Neural progenitor cell (in vitro differentiated cells): ENCODE measurements around the gene INO80E. TPM values are rescaled to one million over a fixed set of nuclear protein-coding genes. Genes with fewer than 3 reads are reported as not detected.

ENCODE experiments used
- DNase-seq: peaks from one replicate; pipeline ENCODE4 v3.0.0-alpha.2; 2016; ENCODE audit warnings: low spot score
- H2AFZ ChIP-seq: fragments of 200-600 bp; sonication (generic); replicated peaks from 2 replicates; pipeline ENCODE4 v1.6.1; 2016; ENCODE audit warnings: antibody characterized with exemption
- H3F3A ChIP-seq: fragments of 200-600 bp; sonication (generic); 2 replicates; pipeline ENCODE4 v1.6.1; 2016; ENCODE audit warnings: antibody characterized with exemption, low read depth
- H3K27ac ChIP-seq: fragments of 200-600 bp; sonication (generic); 2 replicates; pipeline ENCODE4 v1.5.1; 2016; ENCODE audit warnings: mild to moderate bottlenecking
- H3K27me3 ChIP-seq: fragments of 200-600 bp; sonication (generic); 2 replicates; pipeline ENCODE4 v1.6.1; 2016; ENCODE audit warnings: mild to moderate bottlenecking, moderate library complexity
- H3K36me3 ChIP-seq: fragments of 200-600 bp; sonication (generic); 2 replicates; pipeline ENCODE4 v1.5.1; 2016
- H3K4me1 ChIP-seq: fragments of 200-600 bp; sonication (generic); 2 replicates; pipeline ENCODE4 v1.6.1; 2016; ENCODE audit warnings: mixed run types
- H3K4me2 ChIP-seq: fragments of 200-600 bp; sonication (generic); 2 replicates; pipeline ENCODE4 v1.6.1; 2016
- H3K4me3 ChIP-seq: fragments of 200-600 bp; sonication (generic); 2 replicates; pipeline ENCODE4 v1.5.1; 2016
- H3K79me2 ChIP-seq: fragments of 200-600 bp; sonication (generic); 2 replicates; pipeline ENCODE4 v1.6.1; 2016; ENCODE audit warnings: low read depth
- H3K9ac ChIP-seq: fragments of 200-600 bp; sonication (generic); 2 replicates; pipeline ENCODE4 v1.6.1; 2016
- H3K9me3 ChIP-seq: fragments of 200-600 bp; sonication (generic); 2 replicates; pipeline ENCODE4 v1.5.1; 2016; ENCODE audit warnings: low read depth
- H4K20me1 ChIP-seq: fragments of 200-600 bp; sonication (generic); 2 replicates; pipeline ENCODE4 v1.6.1; 2016; ENCODE audit warnings: low read depth
- H3K27ac Mint-ChIP-seq: 3 replicates; pipeline ENCODE4 v1.8.0; 2021; ENCODE audit warnings: mixed read lengths
- H3K27me3 Mint-ChIP-seq: 2 replicates; pipeline ENCODE4 v1.8.0; 2022; ENCODE audit warnings: low read depth, mild to moderate bottlenecking, inconsistent platforms, moderate library complexity, mixed read lengths; ENCODE audit not compliant: insufficient read depth
- H3K36me3 Mint-ChIP-seq: 3 replicates; pipeline ENCODE4 v1.8.0; 2021; ENCODE audit warnings: mixed read lengths
- H3K4me1 Mint-ChIP-seq: 3 replicates; pipeline ENCODE4 v1.8.0; 2021; ENCODE audit warnings: mixed read lengths
- H3K4me3 Mint-ChIP-seq: 3 replicates; pipeline ENCODE4 v1.8.0; 2021; ENCODE audit warnings: mild to moderate bottlenecking, moderate library complexity, mixed read lengths
- H3K9me3 Mint-ChIP-seq: 3 replicates; pipeline ENCODE4 v1.8.0; 2020; ENCODE audit warnings: mixed read lengths
- EZH2 ChIP-seq: fragments of 200-600 bp; sonication (generic); IDR thresholded peaks from 2 replicates; pipeline ENCODE4 v1.6.1; 2017; ENCODE audit warnings: antibody characterized with exemption, mild to moderate bottlenecking, moderate library complexity
- EZH2phosphoT487 ChIP-seq: fragments of 200-600 bp; sonication (generic); IDR thresholded peaks from 2 replicates; pipeline ENCODE4 v1.6.1; 2017; ENCODE audit warnings: antibody characterized with exemption
- total RNA-seq: library from RNA; depleted of rRNA; stranded (reverse); fragments of >200 nt; gene quantifications from 2 replicates; pipeline ENCODE4 v1.2.3, GENCODE V29; 2015; ENCODE audit warnings: low replicate concordance
- TF ChIP-seq, protein P1 (sequence below): fragments of 200-600 bp; sonication (generic); IDR thresholded peaks from 2 replicates; pipeline ENCODE4 v1.5.1; 2017; ENCODE audit warnings: antibody characterized with exemption, mild to moderate bottlenecking

INO80E gene
- total RNA-seq, 1 donor from 2014 or later: 129 TPM

- no peak overlapping the region for H2AFZ ChIP-seq
- no peaks in the 10 kb centered on the region for H4K20me1 ChIP-seq
- peak overlapping the region; percentile 97 for H3K4me3 Mint-ChIP-seq
- no peak overlapping the region for H3K27ac ChIP-seq
- peaks cover 29% of the 10 kb centered on the region for H3K4me1 Mint-ChIP-seq
- H3K4me1 ChIP-seq: peaks cover 12% of the 10 kb centered on the region
- no peak overlapping the region for H3K27ac Mint-ChIP-seq
- no peaks in the 10 kb centered on the region for H3K9me3 ChIP-seq
- no peak for DNase-seq
- no peaks in the 10 kb centered on the region for H3K9me3 Mint-ChIP-seq
- no peaks in the 10 kb centered on the region for H3K27me3 ChIP-seq
- no peak overlapping the region for H3K9ac ChIP-seq
- peaks cover 9% of the 10 kb centered on the region for H3K27me3 Mint-ChIP-seq
- H3K4me2 ChIP-seq: no peak overlapping the region
- peaks cover 12% of the 10 kb centered on the region for H3K36me3 Mint-ChIP-seq
- no peak overlapping the region for H3K4me3 ChIP-seq
- TF ChIP-seq EZH2phosphoT487: no peak
- TF ChIP-seq EZH2: no peak
- TF ChIP-seq, protein P1, sequence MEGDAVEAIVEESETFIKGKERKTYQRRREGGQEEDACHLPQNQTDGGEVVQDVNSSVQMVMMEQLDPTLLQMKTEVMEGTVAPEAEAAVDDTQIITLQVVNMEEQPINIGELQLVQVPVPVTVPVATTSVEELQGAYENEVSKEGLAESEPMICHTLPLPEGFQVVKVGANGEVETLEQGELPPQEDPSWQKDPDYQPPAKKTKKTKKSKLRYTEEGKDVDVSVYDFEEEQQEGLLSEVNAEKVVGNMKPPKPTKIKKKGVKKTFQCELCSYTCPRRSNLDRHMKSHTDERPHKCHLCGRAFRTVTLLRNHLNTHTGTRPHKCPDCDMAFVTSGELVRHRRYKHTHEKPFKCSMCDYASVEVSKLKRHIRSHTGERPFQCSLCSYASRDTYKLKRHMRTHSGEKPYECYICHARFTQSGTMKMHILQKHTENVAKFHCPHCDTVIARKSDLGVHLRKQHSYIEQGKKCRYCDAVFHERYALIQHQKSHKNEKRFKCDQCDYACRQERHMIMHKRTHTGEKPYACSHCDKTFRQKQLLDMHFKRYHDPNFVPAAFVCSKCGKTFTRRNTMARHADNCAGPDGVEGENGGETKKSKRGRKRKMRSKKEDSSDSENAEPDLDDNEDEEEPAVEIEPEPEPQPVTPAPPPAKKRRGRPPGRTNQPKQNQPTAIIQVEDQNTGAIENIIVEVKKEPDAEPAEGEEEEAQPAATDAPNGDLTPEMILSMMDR: no peak
- peaks cover 12% of the 10 kb centered on the region for H3K79me2 ChIP-seq
- peaks cover 20% of the 10 kb centered on the region for H3F3A ChIP-seq
- H3K36me3 ChIP-seq: no peaks in the 10 kb centered on the region
Measured at GRCh38 chr16:29993191-29993902, 2.7 kb upstream of the INO80E start.

- H3K9ac ChIP-seq: no peak overlapping the region
- Mint-ChIP-seq H3K4me1 (peaks cover 27% of the 10 kb centered on the region), H3K27ac (no peak overlapping the region), H3K36me3 (peaks cover 11% of the 10 kb centered on the region), H3K9me3 (no peaks in the 10 kb centered on the region), H3K27me3 (peaks cover 12% of the 10 kb centered on the region), H3K4me3 (peak overlapping the region; percentile 97)
- H3K4me2 ChIP-seq: peak overlapping the region; percentile 78
- H4K20me1 ChIP-seq: no peaks in the 10 kb centered on the region
- TF ChIP-seq EZH2phosphoT487 (no peak), EZH2 (no peak)
- TF ChIP-seq, protein P1: no peak
- no peaks in the 10 kb centered on the region for H3K9me3 ChIP-seq
- H3K4me3 ChIP-seq: peak overlapping the region; percentile 80
- DNase-seq: no peak
- H3K4me1 ChIP-seq: peaks cover 12% of the 10 kb centered on the region
- no peaks in the 10 kb centered on the region for H3K27me3 ChIP-seq
- no peak overlapping the region for H3K27ac ChIP-seq
- H3F3A ChIP-seq: peaks cover 20% of the 10 kb centered on the region
- H2AFZ ChIP-seq: no peak overlapping the region
- H3K36me3 ChIP-seq: no peaks in the 10 kb centered on the region
- H3K79me2 ChIP-seq: peaks cover 12% of the 10 kb centered on the region
Measured at GRCh38 chr16:29993903-29994599, 2.0 kb upstream of the INO80E start.

GRCh38 chr16:29994600-29995323 is 1.3 kb upstream of the INO80E start:
- H3K27ac Mint-ChIP-seq: peak overlapping the region; percentile 72
- no peaks in the 10 kb centered on the region for H3K27me3 ChIP-seq
- H3K9me3 ChIP-seq: no peaks in the 10 kb centered on the region
- H3K27me3 Mint-ChIP-seq: peaks cover 12% of the 10 kb centered on the region
- no peak overlapping the region for H3K9ac ChIP-seq
- H3K4me3 ChIP-seq: peak overlapping the region; percentile 80
- no peaks in the 10 kb centered on the region for H4K20me1 ChIP-seq
- H3K4me2 ChIP-seq: peak overlapping the region; percentile 78
- no peaks in the 10 kb centered on the region for H3K36me3 ChIP-seq
- peaks cover 12% of the 10 kb centered on the region for H3K79me2 ChIP-seq
- no peaks in the 10 kb centered on the region for H3K9me3 Mint-ChIP-seq
- H3K4me3 Mint-ChIP-seq: peak overlapping the region; percentile 97
- TF ChIP-seq, protein P1: no peak
- TF ChIP-seq EZH2phosphoT487 (no peak), EZH2 (no peak)
- H3F3A ChIP-seq: peaks cover 20% of the 10 kb centered on the region
- peaks cover 10% of the 10 kb centered on the region for H3K36me3 Mint-ChIP-seq
- peaks cover 12% of the 10 kb centered on the region for H3K4me1 ChIP-seq
- H3K4me1 Mint-ChIP-seq: peaks cover 26% of the 10 kb centered on the region
- no peak overlapping the region for H3K27ac ChIP-seq
- peak overlapping the region; percentile 99 for H2AFZ ChIP-seq
- no peak for DNase-seq
